GM10248 (cell line): ENCODE results near the gene KRAS.

Experiments
- CTCF ChIA-PET: fragments of 300-600 bp; sonication (Branson Sonifier 250); formaldehyde crosslinking; extraction: SDS; loops from one replicate; lab custom pipeline; 2021; ENCODE audit warnings: antibody characterized with exemption; lab: Yijun Ruan, JAX
- POLR2A ChIA-PET: fragments of 350-650 bp; sonication (Branson Sonifier 250); formaldehyde crosslinking; extraction: SDS; loops from one replicate; lab custom pipeline; 2020; ENCODE audit warnings: antibody characterized with exemption; lab: Yijun Ruan, JAX
- DNase-seq: peaks from one replicate; pipeline ENCODE4 v3.0.0; 2012; ENCODE audit errors: extremely low spot score
- CTCF ChIP-seq: IDR thresholded peaks from 2 replicates; pipeline ENCODE4 v1.5.1; 2012; ENCODE audit warnings: mild to moderate bottlenecking, low read depth; ENCODE audit errors: extremely low read depth, missing control alignments, control extremely low read depth

Gene KRAS

GRCh38 chr12:25284024-25284423, 33.3 kb upstream of the KRAS start:
- TF ChIP-seq CTCF = no peak
- ChIA-PET CTCF (no interaction called here), POLR2A (no interaction called here)
- DNase-seq = no peak

DNA sequence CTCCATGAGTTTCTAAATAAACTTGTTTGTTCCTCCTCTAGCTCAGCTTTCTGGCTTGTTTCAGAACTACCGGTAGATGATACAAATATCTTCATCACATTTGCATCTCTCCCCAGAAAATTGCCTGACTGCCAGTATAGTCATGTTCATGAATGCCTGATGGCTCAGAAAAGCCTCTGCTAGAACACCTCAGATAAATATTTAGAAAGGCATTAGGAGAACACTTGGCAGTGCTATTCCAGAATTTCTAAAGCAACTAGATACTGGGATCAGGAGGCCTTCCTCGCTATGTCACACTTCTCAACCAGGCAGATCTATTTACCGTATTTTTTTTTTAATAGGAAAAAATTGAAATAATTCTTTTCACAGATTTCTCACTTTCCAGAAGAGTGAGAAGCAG, 32.3 kb upstream of the KRAS start:
- DNase-seq = no peak
- POLR2A ChIA-PET = no interaction called here
- CTCF ChIA-PET = no interaction called here
- TF ChIP-seq CTCF = no peak

- TF ChIP-seq CTCF = no peak
- DNase-seq = no peak
- POLR2A ChIA-PET = no interaction called here
- CTCF ChIA-PET = no interaction called here
Observed at GRCh38 chr12:25280082-25280481, 29.4 kb upstream of the KRAS start.

GRCh38 chr12:25278269-25278668, 27.5 kb upstream of the KRAS start:
- DNase-seq = no peak
- no peak for TF ChIP-seq CTCF
- ChIA-PET POLR2A (no interaction called here), CTCF (interaction anchor here (1.5 kb wide), 1 partner anchor 19 kb away, joined by 3 read pairs; no protein-coding TSS in a partner anchor)

DNA sequence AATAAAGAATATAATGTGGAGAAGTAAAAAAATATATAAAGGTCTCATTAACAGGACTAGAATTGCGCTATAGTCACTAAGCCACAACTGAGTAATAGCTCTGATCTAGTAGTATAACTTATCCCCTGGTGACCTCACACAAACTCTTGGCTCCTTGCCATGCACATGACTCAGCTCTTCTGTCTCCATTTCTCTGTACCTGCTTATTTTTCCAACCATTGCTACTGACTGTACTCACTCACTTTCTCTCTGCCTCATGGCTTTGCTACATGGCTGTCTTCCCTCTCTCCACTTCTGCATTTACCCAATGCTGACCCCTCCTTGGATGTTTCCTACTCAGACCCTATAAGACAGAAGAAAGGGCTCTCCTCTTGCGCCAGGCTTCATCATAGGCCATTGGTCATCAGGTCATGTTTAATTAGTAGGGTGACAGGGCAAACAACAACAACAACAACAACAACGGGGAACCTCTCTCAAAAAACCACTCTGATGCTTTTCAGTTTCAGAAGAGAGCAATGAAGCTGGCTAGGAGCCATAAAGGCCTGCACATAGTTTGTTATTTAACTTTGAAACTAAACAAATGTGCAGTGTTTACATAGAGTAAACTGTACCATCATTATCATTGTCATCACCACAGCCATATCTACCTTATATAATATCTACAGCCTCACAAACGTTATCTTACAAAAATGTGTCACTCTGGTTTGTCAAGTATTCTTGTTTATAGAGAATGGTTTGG, 25.6 kb upstream of the KRAS start:
- DNase-seq = no peak

GRCh38 chr12:25271486-25272098, 20.9 kb upstream of the KRAS start:
- DNase-seq = no peak
- TF ChIP-seq CTCF = no peak
- ChIA-PET CTCF (interaction anchor here (1.1 to 1.8 kb wide), 2 partner anchors 21 to 116 kb away, joined by 3 to 6 read pairs; partner anchors contain the start of gene KRAS), POLR2A (no interaction called here)

More for the DNA sequence above, 25.6 kb upstream of the KRAS start:
- no peak for TF ChIP-seq CTCF
- ChIA-PET CTCF (interaction anchor here (1.5 kb wide), 1 partner anchor 17 kb away, joined by 3 read pairs; no protein-coding TSS in a partner anchor), POLR2A (no interaction called here)
